Tibial nerve (tissue), 3 donors: ENCODE measurements around the gene YJEFN3.

ENCODE experiments used
- POLR2A ChIP-seq, 2 donors: fragments of 450-650 bp; IDR thresholded peaks; one replicate each; pipeline ENCODE4 v1.6.1; 2017; ENCODE audit warnings: antibody characterized with exemption in 2 of 2, mild to moderate bottlenecking in 2 of 2, moderate library complexity in 2 of 2
- TF ChIP-seq, protein P1 (sequence below), 5 experiments: fragments of 200-600 bp in 3 of 5; fragments of 450-650 bp in 2 of 5; sonication (generic) in 3 of 5; IDR thresholded peaks; one replicate each; pipeline ENCODE4 v1.5.1; 2016 to 2019; ENCODE audit warnings: antibody characterized with exemption in 5 of 5, mild to moderate bottlenecking in 3 of 5, moderate library complexity in 2 of 5

DNA sequence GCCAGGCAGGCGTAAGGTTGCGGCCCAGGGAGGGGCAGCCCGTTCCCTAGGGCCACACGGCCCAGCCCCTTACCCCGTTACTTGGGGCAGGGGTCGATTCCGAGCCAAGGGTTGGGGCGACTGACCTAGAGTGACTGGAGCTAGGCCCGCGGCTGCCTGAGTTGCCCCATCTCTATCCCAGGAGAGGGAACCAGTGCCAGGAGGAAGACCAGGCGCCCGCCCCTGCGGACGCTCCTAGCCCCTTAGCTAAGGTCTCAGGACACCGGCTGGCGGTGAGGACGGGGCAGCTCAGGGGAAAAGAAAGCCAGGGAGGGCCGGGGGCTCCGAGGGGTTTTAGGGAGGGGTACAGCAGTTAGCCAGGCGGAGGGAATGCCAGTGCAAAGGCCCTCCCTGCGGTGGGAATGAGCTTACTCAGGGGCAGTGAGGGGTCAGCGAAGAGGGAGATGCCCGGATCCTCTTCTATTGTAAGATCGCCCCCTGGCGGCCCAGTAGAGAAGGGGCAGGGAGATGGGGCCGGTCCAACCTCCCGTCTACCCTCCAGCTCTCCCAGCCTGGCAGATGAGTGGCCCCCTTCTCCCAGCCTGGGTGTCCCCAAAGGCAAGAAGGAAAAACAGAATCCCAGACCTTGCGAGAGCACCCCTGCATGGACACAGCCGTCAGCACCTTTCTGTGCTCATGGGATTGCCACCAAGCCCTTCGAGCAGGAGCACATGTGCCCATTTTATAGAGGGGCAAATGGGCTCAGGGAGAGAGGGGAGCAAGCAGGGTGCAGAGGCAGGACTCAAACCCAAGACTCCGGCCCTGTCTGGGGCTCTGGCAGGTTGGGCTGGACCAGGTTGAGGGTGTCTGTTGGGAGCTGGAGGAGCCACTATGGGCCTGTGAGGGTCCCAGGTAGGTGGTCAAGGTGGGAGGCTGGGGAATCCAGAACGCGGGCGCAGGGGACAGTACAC is 25.6 kb downstream of the YJEFN3 start:
- TF ChIP-seq, protein P1, sequence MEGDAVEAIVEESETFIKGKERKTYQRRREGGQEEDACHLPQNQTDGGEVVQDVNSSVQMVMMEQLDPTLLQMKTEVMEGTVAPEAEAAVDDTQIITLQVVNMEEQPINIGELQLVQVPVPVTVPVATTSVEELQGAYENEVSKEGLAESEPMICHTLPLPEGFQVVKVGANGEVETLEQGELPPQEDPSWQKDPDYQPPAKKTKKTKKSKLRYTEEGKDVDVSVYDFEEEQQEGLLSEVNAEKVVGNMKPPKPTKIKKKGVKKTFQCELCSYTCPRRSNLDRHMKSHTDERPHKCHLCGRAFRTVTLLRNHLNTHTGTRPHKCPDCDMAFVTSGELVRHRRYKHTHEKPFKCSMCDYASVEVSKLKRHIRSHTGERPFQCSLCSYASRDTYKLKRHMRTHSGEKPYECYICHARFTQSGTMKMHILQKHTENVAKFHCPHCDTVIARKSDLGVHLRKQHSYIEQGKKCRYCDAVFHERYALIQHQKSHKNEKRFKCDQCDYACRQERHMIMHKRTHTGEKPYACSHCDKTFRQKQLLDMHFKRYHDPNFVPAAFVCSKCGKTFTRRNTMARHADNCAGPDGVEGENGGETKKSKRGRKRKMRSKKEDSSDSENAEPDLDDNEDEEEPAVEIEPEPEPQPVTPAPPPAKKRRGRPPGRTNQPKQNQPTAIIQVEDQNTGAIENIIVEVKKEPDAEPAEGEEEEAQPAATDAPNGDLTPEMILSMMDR (IDR thresholded peaks at IDR 0.05), result peak; percentile 48 to 67 (median 60)
- TF ChIP-seq POLR2A (IDR thresholded peaks at IDR 0.05), result no peak
